SK-N-SH (cell line): ENCODE data around the gene APC2. TPM values are rescaled to one million over a fixed set of nuclear protein-coding genes. Genes with fewer than 3 reads are reported as not detected.
A peak's percentile ranks its signal among the peaks of the same experiment; 100 is the strongest.

Experiments used
- CTCF ChIA-PET: fragments of 300-600, 350-600 bp; formaldehyde crosslinking; extraction: SDS; loops from one replicate; lab custom pipeline; 2021; lab: Yijun Ruan, JAX
- POLR2A ChIA-PET: fragments of 350-600 bp; sonication (Branson Sonifier 250); formaldehyde crosslinking; extraction: SDS; loops from one replicate; lab custom pipeline; 2020; ENCODE audit warnings: antibody characterized with exemption, inconsistent platforms; lab: Yijun Ruan, JAX
- DNase-seq: peaks from one replicate; pipeline ENCODE4 v3.0.0; 2012
- H2AFZ ChIP-seq: fragments of 200-600 bp; sonication (generic); 2 replicates; pipeline ENCODE4 v1.8.1; 2016; ENCODE audit warnings: antibody characterized with exemption, mild to moderate bottlenecking, low read depth
- H3F3A ChIP-seq: fragments of 200-600 bp; sonication (generic); replicated peaks from 2 replicates; pipeline ENCODE3; 2016; ENCODE audit warnings: antibody characterized with exemption, mild to moderate bottlenecking; ENCODE audit not compliant: insufficient read depth
- H3K27ac ChIP-seq, 2 experiments: fragments of 200-500 bp in 1 of 2; fragments of 200-600 bp in 1 of 2; sonication (Bioruptor generic) in 1 of 2; sonication (generic), shearing (Covaris generic) in 1 of 2; 2 replicates each; pipeline versions ENCODE4 v1.5.1 to v1.6.1; 2014 to 2016; ENCODE audit warnings: low read depth in 2 of 2, inconsistent platforms in 1 of 2, low read length in 1 of 2, mild to moderate bottlenecking in 1 of 2, mixed read lengths in 1 of 2
- H3K27me3 ChIP-seq: fragments of 200-600 bp; sonication (generic), shearing (Covaris generic); 2 replicates; pipeline ENCODE4 v1.6.1; 2016; ENCODE audit warnings: mixed run types; ENCODE audit not compliant: insufficient read depth
- H3K36me3 ChIP-seq, 2 experiments: fragments of 200-500 bp in 1 of 2; fragments of 200-600 bp in 1 of 2; sonication (Bioruptor generic) in 1 of 2; sonication (generic) in 1 of 2; replicated peaks in 1 of 2; 2 replicates each; pipeline versions ENCODE3 to v1.5.1; 2014 to 2016; ENCODE audit warnings: low read length in 1 of 2, mild to moderate bottlenecking in 1 of 2; ENCODE audit not compliant: insufficient read depth in 2 of 2, control insufficient read depth in 1 of 2
- H3K4me1 ChIP-seq, 2 experiments: fragments of 200-500 bp in 1 of 2; fragments of 200-600 bp in 1 of 2; sonication (Bioruptor generic) in 1 of 2; sonication (generic), shearing (Covaris generic) in 1 of 2; 2 replicates each; pipeline versions ENCODE4 v1.5.1 to v1.6.1; 2014 to 2016; ENCODE audit warnings: low read depth in 1 of 2, low read length in 1 of 2, mixed run types in 1 of 2; ENCODE audit not compliant: insufficient read depth in 2 of 2, control insufficient read depth in 1 of 2
- H3K4me2 ChIP-seq: fragments of 200-600 bp; sonication (generic), shearing (Covaris generic); 2 replicates; pipeline ENCODE4 v1.6.1; 2017; ENCODE audit warnings: mixed run types
- H3K4me3 ChIP-seq, 2 experiments: fragments of 200-500 bp in 1 of 2; fragments of 200-600 bp in 1 of 2; sonication (Bioruptor generic) in 1 of 2; sonication (generic), shearing (Covaris generic) in 1 of 2; 2 replicates each; pipeline versions ENCODE4 v1.5.1 to v1.8.1; 2014 to 2016; ENCODE audit warnings: low read depth in 2 of 2, inconsistent platforms in 1 of 2, low read length in 1 of 2, mild to moderate bottlenecking in 1 of 2, mixed read lengths in 1 of 2, moderate library complexity in 1 of 2
- H3K79me2 ChIP-seq: fragments of 200-600 bp; sonication (generic); 2 replicates; pipeline ENCODE4 v1.8.1; 2017; ENCODE audit warnings: mild to moderate bottlenecking; ENCODE audit not compliant: insufficient read depth
- H3K9ac ChIP-seq: fragments of 200-600 bp; sonication (generic); 2 replicates; pipeline ENCODE4 v1.6.1; 2017; ENCODE audit warnings: mixed run types
- H3K9me2 ChIP-seq: fragments of 200-600 bp; sonication (generic); 2 replicates; pipeline ENCODE4 v1.6.1; 2017; ENCODE audit warnings: mixed run types
- H3K9me3 ChIP-seq: fragments of 200-600 bp; sonication (generic); 2 replicates; pipeline ENCODE4 v1.6.1; 2017; ENCODE audit warnings: mixed run types, mild to moderate bottlenecking, moderate library complexity
- H4K20me1 ChIP-seq: fragments of 200-600 bp; sonication (generic); 2 replicates; pipeline ENCODE4 v1.6.1; 2017; ENCODE audit warnings: mild to moderate bottlenecking, mixed run types; ENCODE audit not compliant: insufficient read depth
- CHD2 ChIP-seq: fragments of 150-350 bp; IDR thresholded peaks from 2 replicates; pipeline ENCODE4 v1.6.1; 2018; ENCODE audit warnings: low read length; ENCODE audit not compliant: partially characterized antibody
- EP300 ChIP-seq, 2 experiments: IDR thresholded peaks; 2 replicates each; pipeline versions ENCODE4 v1.4.0 to v1.6.1; 2012; ENCODE audit warnings: borderline replicate concordance in 1 of 2, low read depth in 1 of 2, low read length in 1 of 2
- EZH2phosphoT487 ChIP-seq: fragments of 200-600 bp; sonication (generic); IDR thresholded peaks from 2 replicates; pipeline ENCODE4 v1.6.1; 2017; ENCODE audit warnings: low read depth, mixed run types, mild to moderate bottlenecking, antibody characterized with exemption, moderate library complexity, borderline replicate concordance
- FOXM1 ChIP-seq: IDR thresholded peaks from 2 replicates; pipeline ENCODE4 v1.4.0; 2012; ENCODE audit warnings: low read depth, mild to moderate bottlenecking
- GATA2 ChIP-seq: sonication (generic); formaldehyde crosslinking; IDR thresholded peaks from 2 replicates; pipeline ENCODE4 v1.5.0; 2020; ENCODE audit warnings: mild to moderate bottlenecking, missing genetic modification reagents
- MEF2A ChIP-seq: IDR thresholded peaks from 2 replicates; pipeline ENCODE4 v1.4.0; 2012; ENCODE audit warnings: low read depth, borderline replicate concordance
- MXI1 ChIP-seq: IDR thresholded peaks from 2 replicates; pipeline ENCODE4 v1.6.1; 2012; ENCODE audit warnings: mild to moderate bottlenecking, low read depth, low read length, improper control_type of control experiment
- NRF1 ChIP-seq: IDR thresholded peaks from 2 replicates; pipeline ENCODE4 v1.6.1; 2012; ENCODE audit warnings: low read depth, mild to moderate bottlenecking, low read length
- POLR2AphosphoS5 ChIP-seq: IDR thresholded peaks from 2 replicates; pipeline ENCODE4 v1.6.1; 2012; ENCODE audit warnings: low read depth, low read length
- RAD21 ChIP-seq: IDR thresholded peaks from 2 replicates; pipeline ENCODE4 v1.6.1; 2012; ENCODE audit warnings: mild to moderate bottlenecking, low read length
- SIN3A ChIP-seq: IDR thresholded peaks from 2 replicates; pipeline ENCODE4 v1.6.1; 2012; ENCODE audit warnings: low read depth, mild to moderate bottlenecking, low read length, moderate library complexity, borderline replicate concordance
- SMC3 ChIP-seq: IDR thresholded peaks from 2 replicates; pipeline ENCODE4 v1.6.1; 2012; ENCODE audit warnings: low read depth, low read length, improper control_type of control experiment
- TEAD4 ChIP-seq: IDR thresholded peaks from 2 replicates; pipeline ENCODE4 v1.4.0; 2012; ENCODE audit warnings: mild to moderate bottlenecking, borderline replicate concordance; ENCODE audit not compliant: insufficient read depth
- YY1 ChIP-seq: IDR thresholded peaks from 2 replicates; pipeline ENCODE4 v1.4.0; 2012; ENCODE audit warnings: low read depth, mild to moderate bottlenecking
- WGBS: methylation state at CpG from one replicate; pipeline ENCODE4 v1.1.6; 2017; ENCODE audit warnings: low lambda C conversion rate; 5-methylcytosine and 5-hydroxymethylcytosine counted together
- polyA plus RNA-seq, 3 experiments: library from polyadenylated mRNA; depleted of rRNA; stranded (reverse); fragments of >200 nt; gene quantifications; 2 replicates each; pipeline ENCODE4 v1.2.3, GENCODE V29; 2012
- TF ChIP-seq, protein P1 (sequence below): IDR thresholded peaks from 2 replicates; pipeline ENCODE4; 2012
- TF ChIP-seq, protein P2 (sequence below): IDR thresholded peaks from 2 replicates; pipeline ENCODE4 v1.6.1; 2012; ENCODE audit warnings: mild to moderate bottlenecking, low read depth, low read length, moderate library complexity

APC2 gene
- polyA plus RNA-seq, 1 of the 3 experiments (the other 2 are of a cell fraction): 1.3 TPM

DNA sequence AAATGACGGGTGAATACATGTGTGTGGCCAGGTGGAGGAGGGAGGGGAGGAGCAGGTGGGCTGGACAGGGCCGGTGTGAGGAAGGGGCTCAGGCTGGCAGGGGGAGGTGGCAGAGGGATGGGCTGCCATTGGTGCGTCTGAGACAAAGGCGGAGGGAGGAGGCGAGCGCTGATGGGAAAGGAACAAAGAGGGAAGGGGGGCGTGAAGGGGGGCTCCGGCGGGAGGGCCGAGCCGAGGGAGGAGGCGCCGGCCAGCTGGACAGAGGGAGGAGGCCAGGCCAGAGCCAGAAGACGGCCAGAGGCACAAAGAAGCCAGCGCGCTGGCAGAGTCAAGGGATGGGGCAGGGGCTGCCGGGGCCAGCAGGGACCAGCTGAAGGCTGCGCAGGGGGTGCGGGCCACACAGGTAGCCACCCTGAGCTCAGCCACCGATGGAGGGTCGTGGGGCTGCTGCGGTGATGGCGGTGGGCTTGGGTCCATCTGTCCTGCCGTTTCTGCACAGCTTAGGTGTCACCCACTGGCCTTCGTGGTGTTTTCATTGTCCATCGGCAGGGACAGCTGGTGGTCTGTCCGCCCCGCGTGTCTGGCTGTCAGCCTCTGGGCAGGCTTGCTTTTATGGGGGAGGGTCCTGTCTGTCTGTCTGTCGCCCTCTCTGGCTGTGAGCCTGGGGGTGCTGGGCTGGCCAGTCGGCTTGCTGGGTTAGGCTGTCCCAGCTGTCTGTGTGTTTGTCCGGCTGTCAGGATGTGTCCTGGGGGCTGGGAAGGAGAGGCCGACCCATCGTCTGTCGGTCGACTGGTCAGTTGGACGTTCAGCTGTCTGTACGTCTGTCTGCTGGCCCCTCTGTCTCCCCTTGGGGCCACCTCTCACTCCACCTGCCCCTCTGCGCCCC is 2.2 kb downstream of the APC2 start:
- Histone ChIP-seq H3K9me2 (no peaks in the 10 kb centered on the region), H3K27ac (peak overlapping the region in 1 of 2 experiments; percentile 86; a peak in 2 of 4 replicates), H3K27me3 (no peaks in the 10 kb centered on the region)

DNA sequence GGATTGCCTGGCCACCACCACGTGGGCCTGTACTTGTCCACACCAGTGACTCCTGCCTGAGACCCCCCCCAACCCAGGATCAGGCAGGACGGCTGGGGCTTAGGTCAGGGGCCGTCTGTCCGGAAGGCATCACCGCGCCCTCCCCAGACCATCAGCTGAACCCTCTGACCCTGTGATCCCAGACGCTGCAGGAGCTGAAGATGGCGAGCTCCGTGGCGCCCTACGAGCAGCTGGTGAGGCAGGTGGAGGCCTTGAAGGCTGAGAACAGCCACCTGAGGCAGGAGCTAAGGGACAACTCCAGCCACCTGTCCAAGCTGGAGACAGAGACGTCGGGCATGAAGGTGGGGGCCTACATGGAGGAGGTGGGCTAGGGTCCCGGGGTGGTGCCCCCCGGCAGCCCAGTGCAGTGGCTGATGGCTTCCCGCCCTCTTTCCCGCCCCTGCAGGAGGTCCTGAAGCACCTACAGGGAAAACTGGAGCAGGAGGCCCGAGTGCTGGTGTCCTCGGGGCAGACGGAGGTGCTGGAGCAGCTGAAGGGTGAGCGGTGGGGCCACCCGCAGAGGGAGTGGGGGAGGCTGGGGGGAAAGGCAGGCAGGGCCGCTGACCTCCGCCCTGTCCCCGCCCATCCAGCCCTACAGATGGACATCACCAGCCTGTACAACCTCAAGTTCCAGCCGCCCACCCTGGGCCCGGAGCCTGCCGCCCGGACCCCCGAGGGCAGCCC is 3.0 kb downstream of the APC2 start:
- no peaks in the 10 kb centered on the region for H3K79me2 ChIP-seq
- no peak overlapping the region for H3K4me2 ChIP-seq
- ChIA-PET CTCF (interaction anchor here (1.4 to 3.5 kb wide), 4 partner anchors 8 to 187 kb away, joined by 5 to 16 read pairs (median 6); partner anchors contain the start of gene RPS15), POLR2A (interaction anchor here (1.0 to 1.1 kb wide), 2 partner anchors 9 to 114 kb away, joined by 3 to 5 read pairs; no protein-coding TSS in a partner anchor)
- H3K4me3 ChIP-seq: peak overlapping the region in 1 of 2 experiments; percentile 60; a peak in 1 of 4 replicates
- no peaks in the 10 kb centered on the region for H3K36me3 ChIP-seq
- peaks cover 0 to 36% of the 10 kb centered on the region in 2 experiments; a peak in 1 of 4 replicates for H3K4me1 ChIP-seq
- H4K20me1 ChIP-seq: peaks cover 18% of the 10 kb centered on the region; the same call in 1 of the 2 replicates
- no peak overlapping the region for H3K9ac ChIP-seq
- H3K27ac ChIP-seq: peak overlapping the region in 1 of 2 experiments; percentile 86; a peak in 1 of 4 replicates
- H2AFZ ChIP-seq: no peak overlapping the region
- no peaks in the 10 kb centered on the region for H3K27me3 ChIP-seq
- H3K9me3 ChIP-seq: no peaks in the 10 kb centered on the region
- DNase-seq: no peak
- no peaks in the 10 kb centered on the region for H3K9me2 ChIP-seq
- 87% methylated on average over 9 of the region's 30 CpGs for WGBS
- H3F3A ChIP-seq: peaks cover 19% of the 10 kb centered on the region
- no peak for TF ChIP-seq TEAD4
- TF ChIP-seq SIN3A: no peak
- TF ChIP-seq SMC3: no peak
- TF ChIP-seq GATA2: no peak
- TF ChIP-seq FOXM1: no peak
- TF ChIP-seq YY1: no peak
- TF ChIP-seq CHD2: no peak
- no peak for TF ChIP-seq RAD21
- no peak for TF ChIP-seq EZH2phosphoT487
- TF ChIP-seq, protein P1, sequence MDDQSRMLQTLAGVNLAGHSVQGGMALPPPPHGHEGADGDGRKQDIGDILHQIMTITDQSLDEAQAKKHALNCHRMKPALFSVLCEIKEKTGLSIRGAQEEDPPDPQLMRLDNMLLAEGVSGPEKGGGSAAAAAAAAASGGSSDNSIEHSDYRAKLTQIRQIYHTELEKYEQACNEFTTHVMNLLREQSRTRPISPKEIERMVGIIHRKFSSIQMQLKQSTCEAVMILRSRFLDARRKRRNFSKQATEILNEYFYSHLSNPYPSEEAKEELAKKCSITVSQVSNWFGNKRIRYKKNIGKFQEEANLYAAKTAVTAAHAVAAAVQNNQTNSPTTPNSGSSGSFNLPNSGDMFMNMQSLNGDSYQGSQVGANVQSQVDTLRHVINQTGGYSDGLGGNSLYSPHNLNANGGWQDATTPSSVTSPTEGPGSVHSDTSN: no peak
- no peak for TF ChIP-seq NRF1
- no peak for TF ChIP-seq MXI1
- TF ChIP-seq, protein P2, sequence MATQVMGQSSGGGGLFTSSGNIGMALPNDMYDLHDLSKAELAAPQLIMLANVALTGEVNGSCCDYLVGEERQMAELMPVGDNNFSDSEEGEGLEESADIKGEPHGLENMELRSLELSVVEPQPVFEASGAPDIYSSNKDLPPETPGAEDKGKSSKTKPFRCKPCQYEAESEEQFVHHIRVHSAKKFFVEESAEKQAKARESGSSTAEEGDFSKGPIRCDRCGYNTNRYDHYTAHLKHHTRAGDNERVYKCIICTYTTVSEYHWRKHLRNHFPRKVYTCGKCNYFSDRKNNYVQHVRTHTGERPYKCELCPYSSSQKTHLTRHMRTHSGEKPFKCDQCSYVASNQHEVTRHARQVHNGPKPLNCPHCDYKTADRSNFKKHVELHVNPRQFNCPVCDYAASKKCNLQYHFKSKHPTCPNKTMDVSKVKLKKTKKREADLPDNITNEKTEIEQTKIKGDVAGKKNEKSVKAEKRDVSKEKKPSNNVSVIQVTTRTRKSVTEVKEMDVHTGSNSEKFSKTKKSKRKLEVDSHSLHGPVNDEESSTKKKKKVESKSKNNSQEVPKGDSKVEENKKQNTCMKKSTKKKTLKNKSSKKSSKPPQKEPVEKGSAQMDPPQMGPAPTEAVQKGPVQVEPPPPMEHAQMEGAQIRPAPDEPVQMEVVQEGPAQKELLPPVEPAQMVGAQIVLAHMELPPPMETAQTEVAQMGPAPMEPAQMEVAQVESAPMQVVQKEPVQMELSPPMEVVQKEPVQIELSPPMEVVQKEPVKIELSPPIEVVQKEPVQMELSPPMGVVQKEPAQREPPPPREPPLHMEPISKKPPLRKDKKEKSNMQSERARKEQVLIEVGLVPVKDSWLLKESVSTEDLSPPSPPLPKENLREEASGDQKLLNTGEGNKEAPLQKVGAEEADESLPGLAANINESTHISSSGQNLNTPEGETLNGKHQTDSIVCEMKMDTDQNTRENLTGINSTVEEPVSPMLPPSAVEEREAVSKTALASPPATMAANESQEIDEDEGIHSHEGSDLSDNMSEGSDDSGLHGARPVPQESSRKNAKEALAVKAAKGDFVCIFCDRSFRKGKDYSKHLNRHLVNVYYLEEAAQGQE: no peak
- TF ChIP-seq POLR2AphosphoS5: no peak

More for the DNA sequence above, 2.2 kb downstream of the APC2 start:
- 24% methylated on average over 21 of the region's 39 CpGs for WGBS
- Histone ChIP-seq H4K20me1 (peaks cover 25% of the 10 kb centered on the region), H2AFZ (no peak overlapping the region), H3F3A (peaks cover 19% of the 10 kb centered on the region), H3K9ac (no peak overlapping the region), H3K36me3 (no peaks in the 10 kb centered on the region), H3K4me1 (peaks cover 0 to 43% of the 10 kb centered on the region in 2 experiments; a peak in 1 of 4 replicates), H3K9me3 (no peaks in the 10 kb centered on the region)
- CTCF ChIA-PET: interaction anchor here (0.7 to 1.5 kb wide), 5 partner anchors 14 to 186 kb away, joined by 3 to 6 read pairs (median 5); partner anchors contain the start of gene RPS15
- DNase-seq: peak; percentile 86
- TF ChIP-seq MEF2A (no peak), EP300 (IDR thresholded peaks at IDR 0.05; ENCODE audit: borderline replicate concordance in 1 of 2, low read depth in 1 of 2, low read length in 1 of 2) (no peak), TEAD4 (no peak)
- TF ChIP-seq, protein P1: no peak
- TF ChIP-seq, all 33 proteins: peak for 0
- Histone ChIP-seq H3K79me2 (no peaks in the 10 kb centered on the region), H3K4me2 (peak overlapping the region; percentile 19; the same call in 1 of the 2 replicates), H3K4me3 (peak overlapping the region in 1 of 2 experiments; percentile 60; a peak in 1 of 4 replicates)
- POLR2A ChIA-PET: interaction anchor here (1.0 kb wide), 2 partner anchors 8 to 115 kb away, joined by 3 to 5 read pairs; no protein-coding TSS in a partner anchor
